ENCODE data around the gene CHDH. TPM values are rescaled to one million over a fixed set of nuclear protein-coding genes. Genes with fewer than 3 reads are reported as not detected.

The CHDH gene
- total RNA-seq, 3 donors from 2014 or later: 16.5 to 24.1 (median 22.1) TPM

GRCh38 chr3:53828581-53828980 lies 17.6 kb downstream of the CHDH start:
- ATAC-seq (peak; percentile 36), DNase-seq (no peak)
- H3K4me1 ChIP-seq (ENCODE audit: low read depth): no peaks in the 10 kb centered on the region
- intact Hi-C loops (cut with DNase I, micrococcal nuclease): no loop called here
- H3K9me3 ChIP-seq: no peaks in the 10 kb centered on the region
- TF ChIP-seq CTCF (IDR thresholded peaks at IDR 0.05): no peak
- no peak overlapping the region for H3K4me3 ChIP-seq
- no peaks in the 10 kb centered on the region for H3K36me3 ChIP-seq (ENCODE audit: low read depth)

- intact Hi-C loops (cut with DNase I, micrococcal nuclease): no loop called here
- no peaks in the 10 kb centered on the region for H3K9me3 ChIP-seq
Observed at GRCh38 chr3:53826048-53826447, 20.2 kb downstream of the CHDH start.

GRCh38 chr3:53824795-53825194 lies 21.4 kb downstream of the CHDH start:
- intact Hi-C loops (cut with DNase I, micrococcal nuclease): no loop called here
- DNase-seq (peak in 1 of 3 donors; percentile 15), ATAC-seq (no peak)
- Histone ChIP-seq H3K36me3 (ENCODE audit: low read depth) (no peaks in the 10 kb centered on the region), H3K4me1 (ENCODE audit: low read depth) (no peaks in the 10 kb centered on the region), H3K9me3 (no peaks in the 10 kb centered on the region), H3K4me3 (no peak overlapping the region)
- no peak for TF ChIP-seq CTCF (IDR thresholded peaks at IDR 0.05)

More at GRCh38 chr3:53826048-53826447, 20.2 kb downstream of the CHDH start:
- H3K36me3 ChIP-seq (ENCODE audit: low read depth): no peaks in the 10 kb centered on the region
- ATAC-seq (no peak), DNase-seq (no peak)
- TF ChIP-seq CTCF (IDR thresholded peaks at IDR 0.05): no peak
- no peak overlapping the region for H3K4me3 ChIP-seq
- H3K4me1 ChIP-seq (ENCODE audit: low read depth): no peaks in the 10 kb centered on the region

GRCh38 chr3:53823956-53824657 lies 22.1 kb downstream of the CHDH start:
- ATAC-seq (peak; percentile 27), DNase-seq (no peak)
- Histone ChIP-seq H3K4me1 (ENCODE audit: low read depth) (no peaks in the 10 kb centered on the region), H3K9me3 (no peaks in the 10 kb centered on the region), H3K36me3 (ENCODE audit: low read depth) (no peaks in the 10 kb centered on the region), H3K4me3 (no peak overlapping the region)
- no peak for TF ChIP-seq CTCF (IDR thresholded peaks at IDR 0.05)
- intact Hi-C loops (cut with DNase I, micrococcal nuclease): no loop called here

GRCh38 chr3:53823026-53823955 lies 22.9 kb downstream of the CHDH start:
- DNase-seq: peak in 2 of 3 donors; percentile 24 to 47
- intact Hi-C loops (cut with DNase I, micrococcal nuclease): no loop called here
- H3K4me1 ChIP-seq (ENCODE audit: low read depth): no peaks in the 10 kb centered on the region
- H3K36me3 ChIP-seq (ENCODE audit: low read depth): no peaks in the 10 kb centered on the region
- no peak for ATAC-seq
- TF ChIP-seq CTCF (IDR thresholded peaks at IDR 0.05): no peak
- no peak overlapping the region for H3K4me3 ChIP-seq
- H3K9me3 ChIP-seq: no peaks in the 10 kb centered on the region

Measured in mucosa of descending colon (tissue), 3 donors.